ENCODE results near the gene IFT74. TPM values are rescaled to one million over a fixed set of nuclear protein-coding genes. Genes with fewer than 3 reads are reported as not detected.

Gene IFT74
- total RNA-seq, 2 donors from 2014 or later: 12.5 to 41.4 TPM

GRCh38 chr9:27005491-27005890 is 49.3 kb downstream of the IFT74 start, which contains the start of gene LRRC19:
TSS of gene LRRC19 (minus strand) at chr9:27005672. CDS start at chr9:26999694, 5,978 bp downstream.
- H3K9me3 ChIP-seq: no peaks in the 10 kb centered on the region
- no peaks in the 10 kb centered on the region for H3K27me3 ChIP-seq (replicated peaks; ENCODE audit: insufficient read depth)
- no peak within 1 kb of the TSS for H3K27ac ChIP-seq
- no peak for ATAC-seq (ENCODE audit: insufficient number of reproducible peaks, low FRiP score, low read depth)
- no peak for TF ChIP-seq CTCF (IDR thresholded peaks at IDR 0.05)
- H3K36me3 ChIP-seq: no peaks in the 10 kb centered on the region
- no peak within 1 kb of the TSS for H3K4me3 ChIP-seq
- no peak for DNase-seq (ENCODE audit: low spot score)
- H3K4me1 ChIP-seq (ENCODE audit: control insufficient read depth in 1 of 2, low read depth in 2 of 2): no peaks in the 10 kb centered on the region

- DNase-seq (ENCODE audit: low spot score) (no peak), ATAC-seq (ENCODE audit: insufficient number of reproducible peaks, low FRiP score, low read depth) (no peak)
- TF ChIP-seq CTCF (IDR thresholded peaks at IDR 0.05): no peak
- Histone ChIP-seq H3K9me3 (no peaks in the 10 kb centered on the region), H3K4me1 (ENCODE audit: control insufficient read depth in 1 of 2, low read depth in 2 of 2) (no peaks in the 10 kb centered on the region), H3K36me3 (peaks cover 14% of the 10 kb centered on the region), H3K27me3 (replicated peaks; ENCODE audit: insufficient read depth) (no peaks in the 10 kb centered on the region), H3K27ac (no peak overlapping the region), H3K4me3 (no peak overlapping the region)
These were observed 63.4 kb downstream of the IFT74 start for GRCh38 chr9:27019589-27019988.

GRCh38 chr9:27022920-27023319 is 66.7 kb downstream of the IFT74 start:
- no peaks in the 10 kb centered on the region for H3K4me1 ChIP-seq (ENCODE audit: control insufficient read depth in 1 of 2, low read depth in 2 of 2)
- H3K4me3 ChIP-seq: no peak overlapping the region
- peaks cover 3% of the 10 kb centered on the region for H3K36me3 ChIP-seq
- H3K27ac ChIP-seq: no peak overlapping the region
- no peak for ATAC-seq (ENCODE audit: insufficient number of reproducible peaks, low FRiP score, low read depth)
- TF ChIP-seq CTCF (IDR thresholded peaks at IDR 0.05): no peak
- H3K27me3 ChIP-seq (replicated peaks; ENCODE audit: insufficient read depth): no peaks in the 10 kb centered on the region
- DNase-seq (ENCODE audit: low spot score): no peak
- H3K9me3 ChIP-seq: no peaks in the 10 kb centered on the region

GRCh38 chr9:27029186-27029585 is 73.0 kb downstream of the IFT74 start:
- Histone ChIP-seq H3K27ac (no peak overlapping the region), H3K4me3 (no peak overlapping the region), H3K36me3 (no peaks in the 10 kb centered on the region), H3K27me3 (replicated peaks; ENCODE audit: insufficient read depth) (no peaks in the 10 kb centered on the region), H3K9me3 (no peaks in the 10 kb centered on the region), H3K4me1 (ENCODE audit: control insufficient read depth in 1 of 2, low read depth in 2 of 2) (no peaks in the 10 kb centered on the region)
- no peak for DNase-seq (ENCODE audit: low spot score)
- TF ChIP-seq CTCF (IDR thresholded peaks at IDR 0.05): no peak
- no peak for ATAC-seq (ENCODE audit: insufficient number of reproducible peaks, low FRiP score, low read depth)

GRCh38 chr9:27033815-27034403 is 77.7 kb downstream of the IFT74 start:
- Histone ChIP-seq H3K9me3 (no peaks in the 10 kb centered on the region), H3K27ac (no peak overlapping the region), H3K27me3 (replicated peaks; ENCODE audit: insufficient read depth) (no peaks in the 10 kb centered on the region), H3K4me3 (no peak overlapping the region), H3K4me1 (ENCODE audit: control insufficient read depth in 1 of 2, low read depth in 2 of 2) (no peaks in the 10 kb centered on the region), H3K36me3 (no peaks in the 10 kb centered on the region)
- DNase-seq (ENCODE audit: low spot score): peak; percentile 3
- peak; percentile 82 for TF ChIP-seq CTCF (IDR thresholded peaks at IDR 0.05)
- ATAC-seq (ENCODE audit: insufficient number of reproducible peaks, low FRiP score, low read depth): no peak
